ENCODE data around the gene OR2A5.
"Not testable (repeated sequence)": the region's sequence is repeated elsewhere in the genome, so short reads cannot be mapped to it uniquely, and the experiment has no call there.

OR2A5 gene

GRCh38 chr7:144048648-144049047 is at the start of gene OR2A5:
OR2A5 (plus strand) TSS chr7:144048948; CDS start chr7:144050402, 1,454 bp downstream.
- DNase-seq, result no peak

- DNase-seq, result no peak
These were observed 48.7 kb upstream of the OR2A5 start, which contains the start of gene OR6B1 for GRCh38 chr7:144000020-144000419. OR6B1 (plus strand) TSS chr7:144000320; CDS start chr7:144003997, 3,677 bp downstream.

GRCh38 chr7:144001543-144001942 is 47.2 kb upstream of the OR2A5 start:
- DNase-seq, result no peak

- no peak for DNase-seq
These were observed 44.0 kb upstream of the OR2A5 start for GRCh38 chr7:144004703-144005102.

GRCh38 chr7:144006029-144006691 is 42.6 kb upstream of the OR2A5 start:
- no peak for DNase-seq

- DNase-seq, result no peak
These were observed 42.1 kb upstream of the OR2A5 start for GRCh38 chr7:144006692-144007042.

GRCh38 chr7:144009361-144009760 is 39.4 kb upstream of the OR2A5 start:
- no peak for DNase-seq

- DNase-seq, result not testable (repeated sequence)
These were observed 38.7 kb upstream of the OR2A5 start for GRCh38 chr7:144010061-144010460.

- not testable (repeated sequence) for DNase-seq
These were observed 37.9 kb upstream of the OR2A5 start for GRCh38 chr7:144010821-144011220.

GRCh38 chr7:144011458-144012230 is 37.1 kb upstream of the OR2A5 start:
- no peak for DNase-seq

GRCh38 chr7:144018065-144018464 is 30.7 kb upstream of the OR2A5 start:
- DNase-seq, result no peak

- no peak for DNase-seq
These were observed 29.3 kb upstream of the OR2A5 start for GRCh38 chr7:144019457-144019856.

GRCh38 chr7:144020340-144020739 is 28.4 kb upstream of the OR2A5 start:
- no peak for DNase-seq

GRCh38 chr7:144022169-144022568 is 26.6 kb upstream of the OR2A5 start:
- DNase-seq, result no peak

- no peak for DNase-seq
These were observed 25.4 kb upstream of the OR2A5 start for GRCh38 chr7:144023171-144023827.

- no peak for DNase-seq
These were observed 24.5 kb upstream of the OR2A5 start for GRCh38 chr7:144024213-144024612.

GRCh38 chr7:144026203-144026883 is 22.4 kb upstream of the OR2A5 start:
- DNase-seq, result no peak

GRCh38 chr7:144027070-144027469 is 21.7 kb upstream of the OR2A5 start:
- DNase-seq, result no peak

GRCh38 chr7:144027974-144028373 is 20.8 kb upstream of the OR2A5 start:
- no peak for DNase-seq

GRCh38 chr7:144028547-144028946 is 20.2 kb upstream of the OR2A5 start:
- DNase-seq, result no peak

GRCh38 chr7:144032516-144032915 is 16.2 kb upstream of the OR2A5 start:
- no peak for DNase-seq

- DNase-seq, result no peak
These were observed 15.6 kb upstream of the OR2A5 start for GRCh38 chr7:144032985-144033709.

GRCh38 chr7:144035385-144035784 is 13.4 kb upstream of the OR2A5 start:
- no peak for DNase-seq
